ENCODE measurements around the gene C2CD3.

GRCh38 chr11:74171997-74172396, 1.2 kb upstream of the C2CD3 start:
- no peak for TF ChIP-seq USF1 (CRISPR knock-in tag; IDR thresholded peaks at IDR 0.05)
- TF ChIP-seq PRRX2 (CRISPR knock-in tag; IDR thresholded peaks at IDR 0.05): no peak
- TF ChIP-seq CTCF (IDR thresholded peaks at IDR 0.05): no peak
- no peak for TF ChIP-seq ETV6 (CRISPR knock-in tag; IDR thresholded peaks at IDR 0.05)

Measured in WTC11 (cell line).